Retinal pigment epithelial cell (primary cell): ENCODE data around the gene PITPNC1.
A peak's percentile ranks its signal among the peaks of the same experiment; 100 is the strongest.

ENCODE experiments used
- DNase-seq: peaks from one replicate; pipeline ENCODE4 v3.0.0-alpha.2; 2010; ENCODE audit warnings: low read depth
- H3K4me3 ChIP-seq: 2 replicates; pipeline ENCODE4 v1.5.1; 2011; ENCODE audit warnings: mild to moderate bottlenecking, low read length, control low read depth, moderate library complexity
- TF ChIP-seq, protein P1 (sequence below): conservative IDR thresholded peaks from 2 replicates; pipeline ENCODE4 v1.5.1; 2011; ENCODE audit warnings: low read depth, low read length, control low read depth, inconsistent platforms

The PITPNC1 gene

DNA sequence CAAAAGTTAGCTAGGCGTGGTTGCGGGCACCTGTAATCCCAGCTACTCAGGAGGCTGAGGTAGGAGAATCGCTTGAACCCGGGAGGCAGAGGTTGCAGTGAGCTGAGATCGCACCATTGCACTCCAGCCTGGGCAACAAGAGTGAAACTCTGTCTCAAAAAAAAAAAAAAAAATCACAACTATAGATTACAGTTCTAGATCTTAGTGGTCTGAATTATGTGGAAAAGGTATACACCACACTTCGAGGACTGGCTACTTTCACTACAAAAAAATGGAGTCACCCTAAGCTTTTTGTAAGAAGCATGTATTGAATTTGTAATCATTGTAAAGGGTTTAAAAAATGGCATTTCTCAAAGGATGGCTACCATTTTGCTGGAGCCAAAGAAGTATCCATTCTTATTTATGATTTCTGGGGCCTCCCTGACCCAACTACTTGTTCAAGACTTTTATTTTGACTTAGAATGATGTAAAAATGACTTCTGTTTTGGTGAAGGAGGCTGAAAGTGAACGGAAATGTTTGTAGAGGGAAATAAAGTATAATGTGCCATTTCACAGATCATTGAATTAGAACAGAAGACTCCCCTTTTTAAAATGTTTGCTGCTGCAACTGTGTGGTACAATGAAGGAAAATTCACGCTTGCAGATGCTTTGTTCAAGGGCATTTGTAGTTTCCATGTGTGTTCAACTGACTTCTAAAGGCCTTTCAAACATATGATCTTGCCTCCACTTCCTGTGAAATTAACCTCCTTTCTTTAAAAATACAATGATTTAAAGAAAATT is 303.6 kb downstream of the PITPNC1 start:
- TF ChIP-seq, protein P1, sequence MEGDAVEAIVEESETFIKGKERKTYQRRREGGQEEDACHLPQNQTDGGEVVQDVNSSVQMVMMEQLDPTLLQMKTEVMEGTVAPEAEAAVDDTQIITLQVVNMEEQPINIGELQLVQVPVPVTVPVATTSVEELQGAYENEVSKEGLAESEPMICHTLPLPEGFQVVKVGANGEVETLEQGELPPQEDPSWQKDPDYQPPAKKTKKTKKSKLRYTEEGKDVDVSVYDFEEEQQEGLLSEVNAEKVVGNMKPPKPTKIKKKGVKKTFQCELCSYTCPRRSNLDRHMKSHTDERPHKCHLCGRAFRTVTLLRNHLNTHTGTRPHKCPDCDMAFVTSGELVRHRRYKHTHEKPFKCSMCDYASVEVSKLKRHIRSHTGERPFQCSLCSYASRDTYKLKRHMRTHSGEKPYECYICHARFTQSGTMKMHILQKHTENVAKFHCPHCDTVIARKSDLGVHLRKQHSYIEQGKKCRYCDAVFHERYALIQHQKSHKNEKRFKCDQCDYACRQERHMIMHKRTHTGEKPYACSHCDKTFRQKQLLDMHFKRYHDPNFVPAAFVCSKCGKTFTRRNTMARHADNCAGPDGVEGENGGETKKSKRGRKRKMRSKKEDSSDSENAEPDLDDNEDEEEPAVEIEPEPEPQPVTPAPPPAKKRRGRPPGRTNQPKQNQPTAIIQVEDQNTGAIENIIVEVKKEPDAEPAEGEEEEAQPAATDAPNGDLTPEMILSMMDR = no peak
- H3K4me3 ChIP-seq = no peak overlapping the region
- no peak for DNase-seq

DNA sequence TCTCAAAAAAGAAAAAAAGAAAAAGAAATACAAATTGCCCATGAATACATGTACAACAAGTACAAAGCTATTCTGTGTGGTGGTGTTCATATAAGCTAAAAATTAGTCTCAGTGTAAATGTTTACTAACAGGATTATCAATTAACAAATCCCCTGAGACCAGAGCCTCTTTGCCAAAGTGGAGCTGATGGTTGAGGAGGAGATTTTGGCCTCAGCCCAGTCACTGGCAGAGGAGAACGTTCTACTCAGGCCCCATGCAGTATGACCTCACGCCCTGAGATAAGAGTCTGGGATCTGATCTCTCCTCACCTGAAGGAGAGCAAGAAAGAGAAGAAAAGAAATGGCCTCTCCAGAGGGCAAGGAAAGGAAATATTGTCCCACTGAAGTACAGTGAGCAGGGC is 305.1 kb downstream of the PITPNC1 start:
- no peak overlapping the region for H3K4me3 ChIP-seq
- TF ChIP-seq, protein P1 = no peak
- no peak for DNase-seq

DNA sequence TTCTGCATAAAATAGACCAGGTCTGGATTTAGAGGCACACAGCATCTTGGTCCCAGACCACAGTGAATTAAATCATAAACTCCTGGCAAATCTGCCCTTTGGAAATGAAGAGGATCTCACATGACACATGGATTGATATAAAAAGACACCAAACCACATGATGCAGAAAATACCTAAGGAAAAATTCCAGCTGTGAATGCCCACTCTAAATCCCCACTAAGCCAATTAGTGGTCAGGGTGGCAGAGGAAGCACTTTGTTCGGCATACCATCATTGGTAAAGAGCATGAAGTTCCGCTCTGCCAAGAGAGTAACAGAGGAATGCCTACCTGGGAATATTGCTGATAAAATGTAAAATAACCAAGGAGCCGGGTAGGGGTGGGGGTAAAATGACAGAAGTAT is 308.3 kb downstream of the PITPNC1 start:
- no peak overlapping the region for H3K4me3 ChIP-seq
- DNase-seq = no peak
- TF ChIP-seq, protein P1 = no peak

DNA sequence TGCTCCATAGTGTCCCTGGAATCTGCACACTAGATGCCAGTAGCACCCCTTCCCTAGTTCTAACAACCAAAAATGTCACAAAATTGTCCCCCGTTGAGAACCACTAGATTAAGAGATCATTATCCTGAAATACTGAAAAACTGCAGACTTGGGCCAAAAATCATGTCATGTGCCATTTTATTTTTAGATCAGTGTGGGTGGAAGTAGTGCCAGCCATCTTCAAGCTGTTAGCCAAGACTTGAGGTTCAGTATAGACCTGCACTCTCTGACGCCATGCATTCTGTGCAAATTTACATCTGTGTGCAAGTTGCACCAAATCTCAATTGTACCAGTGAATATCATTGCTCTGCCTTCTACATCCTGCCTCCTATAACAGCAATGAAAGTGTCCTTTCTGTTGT is 309.2 kb downstream of the PITPNC1 start:
- TF ChIP-seq, protein P1 = no peak
- DNase-seq = no peak
- no peak overlapping the region for H3K4me3 ChIP-seq

DNA sequence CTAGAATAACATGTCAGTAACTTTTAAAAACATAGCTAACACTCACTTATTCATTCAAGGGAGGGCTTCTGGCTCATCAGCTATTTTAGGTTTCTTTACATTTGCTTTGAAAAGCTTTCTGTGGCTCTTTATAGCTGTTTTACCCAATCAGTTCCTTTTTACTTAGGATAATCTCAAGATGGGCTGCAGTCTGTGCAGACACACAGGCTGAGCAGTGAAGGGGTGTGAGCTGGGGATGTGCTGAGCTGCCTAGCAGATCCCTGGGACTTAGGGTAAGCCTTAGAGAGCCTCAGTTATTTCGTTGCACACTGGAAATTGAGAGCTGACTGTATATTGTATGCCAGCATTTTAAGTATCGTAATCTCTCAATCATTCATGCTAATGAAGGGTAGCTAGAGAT is 310.4 kb downstream of the PITPNC1 start:
- TF ChIP-seq, protein P1 = no peak
- no peak overlapping the region for H3K4me3 ChIP-seq
- no peak for DNase-seq

DNA sequence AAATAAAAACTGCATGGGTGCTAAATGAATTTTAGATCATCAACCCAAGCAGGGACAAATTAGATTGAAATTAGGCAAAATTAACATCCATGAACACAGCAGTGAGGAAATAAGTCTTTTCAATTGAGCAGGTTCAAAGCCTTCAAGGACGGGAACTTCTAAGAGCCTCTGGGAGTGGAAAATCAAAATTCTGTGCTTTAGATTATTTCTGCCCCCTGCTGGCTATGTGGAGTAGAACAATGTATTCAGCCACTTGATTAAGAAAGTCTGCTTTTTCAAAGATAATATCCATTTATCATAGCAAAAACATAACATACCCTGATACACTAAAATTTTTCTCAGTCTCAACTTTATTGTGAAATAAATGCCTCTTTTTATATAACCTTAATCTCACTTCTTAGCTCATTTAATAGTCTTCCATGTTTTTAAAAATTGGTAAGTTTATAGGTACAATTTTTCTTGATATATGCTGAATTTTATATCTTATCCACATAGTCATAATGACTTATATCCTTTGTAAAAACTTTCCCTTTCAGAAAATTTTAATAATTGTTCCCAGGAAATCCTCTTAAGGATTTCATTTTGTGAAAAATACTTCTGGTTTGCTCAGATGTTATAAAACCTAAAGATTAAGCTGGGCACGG is 312.6 kb downstream of the PITPNC1 start:
- no peak overlapping the region for H3K4me3 ChIP-seq
- no peak for DNase-seq

More for the DNA sequence above, 312.6 kb downstream of the PITPNC1 start:
- TF ChIP-seq, protein P1 = peak; percentile 72
